Erythroblast (primary cell): ENCODE data around the gene MEF2C.

Experiments used
- DNase-seq, 2 experiments: peaks; one replicate each; lab custom pipeline; 2025; lab: John Stamatoyannopoulos, UW
- GATA1 ChIP-seq: IDR thresholded peaks from 2 replicates; pipeline ENCODE4 v1.6.1; 2011; ENCODE audit warnings: low read depth, mild to moderate bottlenecking, control low read depth, low read length, moderate library complexity
- POLR2A ChIP-seq: IDR thresholded peaks from 2 replicates; pipeline ENCODE4 v1.6.1; 2011; ENCODE audit warnings: mild to moderate bottlenecking, low read length

MEF2C gene

DNA sequence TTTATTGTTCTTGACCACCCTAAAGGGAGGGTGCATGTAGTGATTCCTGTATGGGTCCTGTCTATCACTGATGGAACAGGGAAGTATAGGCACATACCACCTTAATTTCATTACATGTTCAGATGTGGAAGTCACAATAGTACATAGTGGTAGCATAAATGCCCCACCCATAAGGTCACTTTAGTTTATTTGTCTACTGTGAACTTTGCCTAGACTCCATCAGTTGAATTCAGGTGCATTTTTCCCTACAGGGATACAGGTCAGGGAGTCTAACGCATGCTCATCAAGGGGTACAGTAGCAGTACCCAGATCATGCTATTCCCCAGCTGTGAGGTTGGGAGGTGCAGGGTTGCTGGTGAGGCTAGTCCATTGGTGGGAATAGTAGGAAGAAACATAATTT, 175.0 kb downstream of the MEF2C start:
- TF ChIP-seq POLR2A: no peak
- TF ChIP-seq GATA1: no peak
- DNase-seq: no peak

DNA sequence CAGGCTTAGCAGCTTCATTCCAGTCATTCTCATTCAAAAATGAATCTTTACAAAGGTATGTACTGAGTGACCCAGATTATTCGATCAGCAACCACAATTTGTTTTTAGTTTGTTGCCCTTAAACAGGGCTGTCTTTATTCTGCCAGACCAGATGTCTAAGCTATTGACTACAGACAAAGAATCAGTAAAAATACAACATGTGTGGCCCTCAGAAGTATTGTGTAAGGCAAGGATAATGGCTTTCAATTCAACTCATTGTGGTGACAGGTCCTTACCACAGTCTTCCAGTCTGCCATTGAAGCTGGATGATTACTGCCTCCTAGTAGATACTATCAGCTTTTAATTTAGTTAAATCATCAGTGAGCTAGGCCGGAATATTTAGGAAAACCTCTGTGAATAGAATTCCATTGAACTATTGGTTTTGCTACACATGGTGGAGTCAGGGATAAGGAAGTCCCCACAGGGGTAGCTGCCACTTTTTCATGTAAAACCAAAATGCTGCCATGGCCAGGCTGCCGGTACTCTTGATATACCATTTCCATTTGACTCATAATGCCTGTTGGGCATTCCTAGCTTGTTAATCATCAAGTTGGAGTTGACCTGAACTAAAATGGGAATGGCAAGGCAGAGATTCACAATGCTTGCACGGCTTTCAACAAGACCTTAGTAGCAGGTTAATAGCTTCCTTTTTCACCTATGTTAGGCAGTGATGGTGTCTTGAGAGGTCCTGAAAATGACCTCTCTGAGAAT, 175.6 kb downstream of the MEF2C start:
- TF ChIP-seq POLR2A (no peak), GATA1 (no peak)
- no peak for DNase-seq

DNA sequence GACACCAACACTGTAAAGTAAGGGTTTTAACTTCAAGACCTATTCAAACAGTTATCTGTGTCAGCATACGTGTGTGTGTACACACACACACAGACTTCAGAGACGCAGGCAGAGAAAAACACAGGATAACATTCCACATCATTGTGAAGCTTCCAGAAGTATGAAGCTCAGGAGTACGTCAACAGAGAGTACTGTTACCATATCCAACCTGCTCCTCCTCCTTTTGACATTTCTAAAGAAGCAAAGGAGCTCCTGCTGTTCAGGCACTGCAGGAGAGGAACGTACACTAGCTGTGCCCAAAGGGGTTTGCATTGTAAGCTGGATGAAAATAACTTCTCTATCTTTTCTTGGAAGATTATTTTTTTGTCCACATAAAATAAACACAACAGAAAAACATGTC, 180.7 kb downstream of the MEF2C start:
- TF ChIP-seq POLR2A (no peak), GATA1 (no peak)
- DNase-seq: no peak

DNA sequence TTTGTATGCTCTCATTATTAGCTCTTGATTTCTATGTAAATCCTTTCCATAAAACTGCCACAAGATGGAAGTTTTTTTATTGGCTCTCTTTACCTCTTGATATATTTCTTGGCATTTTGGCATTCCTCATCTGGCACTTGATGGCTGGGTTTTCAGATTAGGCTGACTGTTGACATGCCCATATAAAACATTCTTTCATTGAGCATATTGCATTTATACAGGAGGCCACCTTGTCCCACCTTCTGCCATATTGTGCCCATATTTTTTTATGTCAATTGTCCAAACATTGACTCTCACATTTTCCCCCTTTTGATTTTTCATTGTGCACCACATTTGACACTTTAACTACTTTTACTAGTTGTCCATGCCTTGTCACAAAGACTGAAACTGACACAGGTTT, 182.9 kb downstream of the MEF2C start:
- TF ChIP-seq GATA1 (no peak), POLR2A (no peak)
- no peak for DNase-seq

DNA sequence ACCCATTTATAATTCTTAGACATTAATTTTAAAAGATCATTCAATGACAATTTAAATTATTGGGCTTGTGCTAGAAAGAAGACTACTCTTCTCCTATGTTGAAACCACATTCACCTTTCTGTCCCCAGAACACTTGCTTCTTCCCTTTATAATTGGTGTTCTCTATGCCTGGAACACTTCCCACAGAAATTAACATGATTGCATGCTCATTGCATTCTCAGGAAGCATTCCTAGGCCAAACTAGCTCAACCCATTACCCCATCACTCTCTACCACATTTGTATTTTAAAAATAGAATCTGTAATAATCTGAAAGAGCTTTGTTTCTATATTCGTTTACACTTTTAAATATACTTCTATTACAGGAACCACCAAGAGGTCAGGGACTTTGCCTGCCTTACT, 184.7 kb downstream of the MEF2C start:
- no peak for DNase-seq
- TF ChIP-seq POLR2A (no peak), GATA1 (no peak)

DNA sequence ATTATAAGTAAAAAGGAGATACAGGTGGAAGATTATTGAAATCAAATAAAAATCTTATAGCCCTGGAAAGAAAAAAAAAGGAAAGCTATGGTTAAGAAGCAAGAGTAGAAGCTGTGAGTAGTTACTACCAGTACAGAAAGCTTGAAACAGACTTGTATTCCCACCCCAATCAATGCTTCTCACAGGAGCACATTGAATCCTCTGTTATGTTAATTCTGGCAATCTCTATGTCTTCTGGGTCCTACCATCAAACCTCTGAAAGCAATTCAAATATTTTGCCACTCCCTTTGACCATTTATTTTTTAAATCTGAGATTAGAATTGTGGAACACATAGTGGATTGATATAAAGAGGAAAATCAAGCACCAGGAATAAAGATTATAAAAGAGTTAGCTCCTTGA, 186.5 kb downstream of the MEF2C start:
- no peak for TF ChIP-seq GATA1
- no peak for TF ChIP-seq POLR2A
- no peak for DNase-seq

DNA sequence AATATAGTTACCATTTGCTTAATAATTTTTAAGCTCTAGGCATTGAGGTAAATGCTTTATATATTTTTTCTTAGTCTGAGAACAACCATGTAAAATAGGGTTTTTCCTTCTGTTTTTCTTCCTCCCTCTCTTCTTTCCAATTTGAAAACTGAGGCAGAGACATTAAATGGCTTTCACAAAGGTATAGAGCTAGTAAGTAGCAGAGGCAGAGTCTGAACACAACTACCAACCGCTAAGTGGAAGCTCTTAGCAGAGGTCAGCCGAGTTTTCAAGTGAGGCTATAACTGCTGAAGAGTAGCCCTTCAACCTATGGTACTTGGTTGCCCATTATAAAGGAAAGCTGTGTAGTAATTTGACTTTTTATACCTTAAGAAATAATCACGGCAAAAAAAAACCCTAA, 187.1 kb downstream of the MEF2C start:
- DNase-seq: no peak
- TF ChIP-seq GATA1: no peak
- TF ChIP-seq POLR2A: no peak

DNA sequence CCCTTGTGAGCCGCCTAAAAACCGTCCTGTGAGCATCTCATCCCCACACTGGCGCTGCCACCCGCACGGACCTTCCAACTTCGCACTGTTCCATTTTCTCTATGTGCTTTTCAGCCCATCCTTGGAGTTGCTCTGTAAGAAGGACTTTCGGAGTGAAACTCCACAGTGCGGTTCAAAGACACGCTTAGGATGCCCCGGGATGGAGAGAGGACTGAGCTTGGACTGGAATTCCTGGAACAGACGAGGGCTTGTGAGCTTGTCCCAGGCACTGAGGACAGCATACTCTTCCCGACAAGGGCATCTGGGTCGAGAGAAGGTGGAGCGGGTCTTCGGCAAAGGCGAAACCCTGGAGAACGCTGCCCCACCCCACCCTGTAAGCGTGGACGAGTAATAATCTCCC, 187.8 kb downstream of the MEF2C start:
- TF ChIP-seq POLR2A (no peak), GATA1 (no peak)
- no peak for DNase-seq

DNA sequence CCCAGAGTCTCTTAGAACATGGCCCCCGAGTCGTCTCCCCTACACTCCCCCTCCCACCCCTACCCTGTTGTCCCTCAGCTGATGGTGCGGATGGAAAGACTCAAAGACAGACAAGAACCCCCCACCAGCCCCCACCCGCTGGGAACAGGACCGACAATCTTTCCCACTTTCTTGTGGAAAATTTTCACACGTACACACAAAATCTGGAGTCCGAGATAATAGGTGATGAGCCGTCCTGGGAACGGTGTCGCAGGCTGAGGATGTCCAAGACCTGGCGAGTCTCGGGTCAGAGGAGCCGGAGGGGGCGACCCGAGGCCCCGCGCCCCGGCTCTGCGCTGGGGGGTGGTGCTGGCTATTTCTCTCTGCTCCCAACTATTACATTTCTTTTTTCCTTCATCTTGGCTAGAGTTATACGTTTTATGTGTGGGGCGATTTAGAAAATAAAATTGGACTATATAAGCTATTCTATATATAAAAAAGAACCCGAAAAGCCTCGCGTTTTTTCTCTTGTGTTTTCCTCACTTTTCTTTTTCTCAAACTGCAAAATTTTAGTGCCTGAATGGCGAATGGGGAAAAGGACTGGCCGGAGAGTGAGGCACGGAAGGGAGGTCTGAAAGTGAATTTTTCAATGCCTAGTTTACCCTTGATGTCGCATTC, 188.8 kb downstream of the MEF2C start:
- TF ChIP-seq POLR2A (no peak), GATA1 (no peak)
- no peak for DNase-seq

DNA sequence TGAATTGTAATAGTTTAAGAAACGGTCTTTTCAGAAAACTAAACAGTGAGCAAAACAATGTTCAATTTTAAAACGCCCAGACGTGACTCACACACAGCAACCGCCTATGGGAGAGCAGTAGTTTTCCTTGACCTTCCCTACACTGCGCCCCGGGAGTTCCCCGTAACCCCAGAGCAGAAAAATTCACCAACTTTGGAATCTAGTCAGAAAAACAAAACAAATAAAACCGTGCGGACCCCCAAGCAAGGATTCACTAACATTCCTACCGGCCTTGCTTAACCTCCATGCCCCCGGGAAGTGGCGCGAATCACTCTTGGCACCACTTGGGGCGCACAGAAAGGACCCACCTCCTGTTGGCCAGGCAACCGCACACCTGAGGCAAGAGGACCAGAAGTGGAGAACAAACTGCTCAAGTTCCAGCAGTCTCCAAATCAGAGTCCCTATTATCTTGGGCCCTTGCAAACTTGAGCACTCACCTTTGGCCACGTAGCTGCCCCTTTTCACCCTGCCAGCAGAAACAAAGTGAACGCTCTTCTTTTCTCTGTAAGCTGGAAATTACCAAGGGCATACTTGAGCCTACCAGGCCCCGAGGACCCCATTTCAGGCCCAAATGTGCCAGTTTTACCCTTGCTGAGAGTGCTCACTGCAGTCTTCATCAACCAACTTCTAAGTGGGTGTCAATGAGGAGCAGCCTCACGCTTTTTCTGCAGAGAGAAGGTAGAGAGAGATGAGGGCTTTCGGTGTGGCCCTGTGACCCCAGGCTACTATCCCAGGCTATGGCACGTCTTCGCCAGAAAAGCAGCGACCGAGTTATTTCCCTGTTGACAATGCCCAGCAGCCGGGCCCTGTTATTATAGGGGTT, 189.7 kb downstream of the MEF2C start:
- TF ChIP-seq POLR2A (no peak), GATA1 (no peak)
- no peak for DNase-seq

DNA sequence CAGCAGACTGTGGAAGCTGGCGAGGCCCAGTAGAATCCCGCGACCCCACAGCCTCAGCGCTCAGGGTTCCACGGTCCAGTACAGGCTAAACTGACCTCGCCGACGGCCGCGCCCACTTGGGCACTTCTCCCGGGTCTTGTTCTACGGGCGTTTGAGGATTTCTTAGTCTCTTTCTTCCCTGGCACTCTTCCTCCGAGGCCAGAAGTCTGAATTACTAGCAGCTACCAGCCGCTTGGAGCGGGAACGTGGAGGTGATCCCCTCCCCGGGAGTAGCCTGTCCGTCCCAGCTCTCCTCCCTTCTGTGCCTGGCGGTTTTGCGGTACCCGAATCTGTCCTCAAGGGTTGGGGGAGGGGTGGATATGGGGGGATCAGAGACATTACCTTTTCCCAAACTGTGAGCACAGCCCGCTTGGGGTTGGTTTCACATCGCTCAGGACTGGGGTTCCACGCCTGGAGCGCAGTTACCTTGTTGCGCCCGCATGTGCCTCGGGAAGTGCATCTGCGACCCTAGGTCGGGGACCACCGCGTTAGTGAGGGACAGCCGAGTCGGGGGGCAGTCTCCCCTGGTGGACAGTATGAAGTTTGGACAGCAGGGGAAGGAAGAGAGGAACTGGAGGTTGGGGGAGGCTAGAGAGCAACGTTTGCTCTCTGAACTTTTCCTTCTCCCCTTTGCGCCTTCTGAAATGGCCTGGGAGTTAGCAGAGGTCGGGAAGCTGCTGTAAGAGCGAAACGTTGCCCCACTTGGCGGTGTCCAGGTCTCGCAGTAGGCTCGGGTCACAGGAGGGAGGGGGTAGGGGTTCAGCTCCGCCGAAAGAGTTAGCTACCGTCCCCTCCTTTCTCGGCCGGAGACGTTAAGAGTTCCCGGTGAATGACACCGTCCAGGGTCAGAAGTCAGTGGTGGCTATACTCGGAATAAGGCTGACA, 190.8 kb downstream of the MEF2C start:
- DNase-seq: no peak
- TF ChIP-seq GATA1 (no peak), POLR2A (no peak)

DNA sequence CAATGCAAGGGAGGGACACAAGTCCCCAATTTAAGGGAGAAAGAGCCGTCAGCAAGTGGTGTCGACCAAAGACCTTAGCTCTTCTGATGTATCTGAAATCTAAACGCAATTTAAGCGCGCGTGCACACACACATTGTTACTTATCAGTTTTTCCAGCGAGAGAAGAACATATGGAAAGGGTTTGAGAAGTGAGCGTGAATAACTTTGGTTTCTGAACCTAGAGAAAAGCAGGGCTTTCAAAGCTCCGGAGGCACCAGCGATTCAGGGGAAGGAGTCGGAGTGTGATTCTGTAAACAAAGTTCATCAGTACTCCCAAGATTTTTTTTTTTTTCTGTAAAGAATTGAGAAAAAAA, 191.8 kb downstream of the MEF2C start:
- TF ChIP-seq GATA1: no peak

More for the DNA sequence above, 191.8 kb downstream of the MEF2C start:
- no peak for DNase-seq
